ENCODE data around the gene SLC17A3. TPM values are rescaled to one million over a fixed set of nuclear protein-coding genes. Genes with fewer than 3 reads are reported as not detected.

Gene SLC17A3
- total and polyA plus RNA-seq, 10 of the 15 experiments (the other 5 are each of a cell fraction or from before 2014, with no cell fraction given), result not detected

- TF ChIP-seq, protein P1, sequence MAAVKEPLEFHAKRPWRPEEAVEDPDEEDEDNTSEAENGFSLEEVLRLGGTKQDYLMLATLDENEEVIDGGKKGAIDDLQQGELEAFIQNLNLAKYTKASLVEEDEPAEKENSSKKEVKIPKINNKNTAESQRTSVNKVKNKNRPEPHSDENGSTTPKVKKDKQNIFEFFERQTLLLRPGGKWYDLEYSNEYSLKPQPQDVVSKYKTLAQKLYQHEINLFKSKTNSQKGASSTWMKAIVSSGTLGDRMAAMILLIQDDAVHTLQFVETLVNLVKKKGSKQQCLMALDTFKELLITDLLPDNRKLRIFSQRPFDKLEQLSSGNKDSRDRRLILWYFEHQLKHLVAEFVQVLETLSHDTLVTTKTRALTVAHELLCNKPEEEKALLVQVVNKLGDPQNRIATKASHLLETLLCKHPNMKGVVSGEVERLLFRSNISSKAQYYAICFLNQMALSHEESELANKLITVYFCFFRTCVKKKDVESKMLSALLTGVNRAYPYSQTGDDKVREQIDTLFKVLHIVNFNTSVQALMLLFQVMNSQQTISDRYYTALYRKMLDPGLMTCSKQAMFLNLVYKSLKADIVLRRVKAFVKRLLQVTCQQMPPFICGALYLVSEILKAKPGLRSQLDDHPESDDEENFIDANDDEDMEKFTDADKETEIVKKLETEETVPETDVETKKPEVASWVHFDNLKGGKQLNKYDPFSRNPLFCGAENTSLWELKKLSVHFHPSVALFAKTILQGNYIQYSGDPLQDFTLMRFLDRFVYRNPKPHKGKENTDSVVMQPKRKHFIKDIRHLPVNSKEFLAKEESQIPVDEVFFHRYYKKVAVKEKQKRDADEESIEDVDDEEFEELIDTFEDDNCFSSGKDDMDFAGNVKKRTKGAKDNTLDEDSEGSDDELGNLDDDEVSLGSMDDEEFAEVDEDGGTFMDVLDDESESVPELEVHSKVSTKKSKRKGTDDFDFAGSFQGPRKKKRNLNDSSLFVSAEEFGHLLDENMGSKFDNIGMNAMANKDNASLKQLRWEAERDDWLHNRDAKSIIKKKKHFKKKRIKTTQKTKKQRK (IDR thresholded peaks at IDR 0.05; ENCODE audit: low read depth, low read length), result no peak
- TF ChIP-seq SRF (IDR thresholded peaks at IDR 0.05; ENCODE audit: low read depth in 2 of 2, low read length in 2 of 2) (no peak), E2F8 (IDR thresholded peaks at IDR 0.05; ENCODE audit: low read depth, partially characterized antibody) (no peak)
Observed at GRCh38 chr6:25898289-25898977, 24.4 kb upstream of the SLC17A3 start (continued).

DNA sequence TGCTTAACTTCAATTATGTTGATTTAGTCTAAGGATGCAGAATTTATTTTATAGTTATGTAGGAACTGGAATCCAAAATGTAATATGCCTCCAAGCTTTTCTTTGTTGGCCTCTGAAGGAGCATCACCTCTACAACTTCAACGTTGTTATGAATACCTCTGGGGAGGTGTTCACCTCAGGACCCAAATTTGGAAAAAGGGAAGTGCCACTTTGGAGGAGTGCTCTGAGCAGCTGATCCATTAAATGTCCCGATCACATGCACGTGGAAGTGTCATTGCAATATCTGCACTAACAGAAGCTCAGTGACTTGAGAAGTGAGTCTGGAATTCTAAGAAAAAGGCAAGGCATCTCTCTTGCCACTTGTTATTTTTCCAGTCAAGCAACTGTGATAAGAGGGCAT, 22.2 kb upstream of the SLC17A3 start:
- H3K36me3 ChIP-seq (ENCODE audit: control insufficient read depth in 2 of 2, insufficient read depth in 2 of 2, low read length in 1 of 2), result no peaks in the 10 kb centered on the region
- H3K27me3 ChIP-seq (replicated peaks in 1 of 2; ENCODE audit: control insufficient read depth in 2 of 2, insufficient read depth in 2 of 2, low read length in 1 of 2), result peaks cover 0 to 3% of the 10 kb centered on the region in 2 experiments; a peak in 1 of 4 replicates
- DNase-seq (ENCODE audit: low read depth, low spot score) (no peak), FAIRE-seq (no peak), ATAC-seq (no peak)
- in situ Hi-C loops (cut with MboI), result no loop called here
- 0 out of 2 replicates have a peak, but pooled peaks have one; percentile 4 for TF ChIP-seq SPI1 (IDR thresholded peaks at IDR 0.05; ENCODE audit: borderline replicate concordance, insufficient read depth, low read depth, low read length)
- no peak for TF ChIP-seq CHD4 (IDR thresholded peaks at IDR 0.05)
- no peak overlapping the region for H3K27ac ChIP-seq (ENCODE audit: control insufficient read depth, insufficient read depth)
- ChIA-PET POLR2A (no interaction called here), RAD21 (ENCODE audit: unreplicated experiment) (no interaction called here), CTCF (no interaction called here), SMC1A (ENCODE audit: uncharacterized antibody, unreplicated experiment) (no interaction called here)
- WGBS (ENCODE audit: insufficient coverage, insufficient replicate concordance, low lambda C conversion rate, missing lambda C conversion rate), result 36% methylated on average over 3 of the region's 3 CpGs
- BruUV-seq (replicated peaks), result no TSS peak
- intact Hi-C loops (cut with micrococcal nuclease; ENCODE audit: unreplicated experiment), result no loop called here
- H3K79me2 ChIP-seq (ENCODE audit: control insufficient read depth, insufficient read depth, low read length), result no peaks in the 10 kb centered on the region
- H3K4me2 ChIP-seq (ENCODE audit: control insufficient read depth, insufficient read depth), result no peak overlapping the region
- no peaks in the 10 kb centered on the region for H4K20me1 ChIP-seq (ENCODE audit: control insufficient read depth, insufficient read depth)
- no peak overlapping the region for H3K9ac ChIP-seq (ENCODE audit: control insufficient read depth, insufficient read depth, low read length)
- H3K4me1 ChIP-seq (ENCODE audit: control insufficient read depth, insufficient read depth, low read length), result no peaks in the 10 kb centered on the region
- no peaks in the 10 kb centered on the region for H3K9me3 ChIP-seq (replicated peaks; ENCODE audit: control insufficient read depth, insufficient read depth, low read length)
- H2AFZ ChIP-seq (ENCODE audit: control insufficient read depth, low read depth, low read length), result no peak overlapping the region
- H3K4me3 ChIP-seq, result no peak overlapping the region
